Endothelial cell of umbilical vein (primary cell): ENCODE measurements around the gene CDH15.

ENCODE experiments used
- EZH2 ChIP-seq: IDR thresholded peaks from 2 replicates; pipeline ENCODE4 v1.6.1; 2012; ENCODE audit warnings: borderline replicate concordance, low read depth, mild to moderate bottlenecking, moderate library complexity, low read length, inconsistent platforms; ENCODE audit not compliant: severe bottlenecking
- POLR2A ChIP-seq: IDR thresholded peaks from 2 replicates; pipeline ENCODE4 v1.6.1; 2012; ENCODE audit warnings: low read depth, mild to moderate bottlenecking, control low read depth, low read length
- POLR2AphosphoS5 ChIP-seq: IDR thresholded peaks from 2 replicates; pipeline ENCODE4 v1.6.1; 2012; ENCODE audit warnings: low read depth, mild to moderate bottlenecking, control low read depth, low read length, moderate library complexity; ENCODE audit not compliant: insufficient read depth
- TF ChIP-seq, protein P1 (sequence below), 2 donors: IDR thresholded peaks; 1 replicate in 1 of 2; 2 replicates in 1 of 2; pipeline ENCODE4 v1.5.1; 2011; ENCODE audit warnings: low read length in 2 of 2, mild to moderate bottlenecking in 2 of 2, moderate library complexity in 2 of 2, control low read depth in 1 of 2, inconsistent platforms in 1 of 2, low read depth in 1 of 2; ENCODE audit not compliant: insufficient read depth in 1 of 2; ENCODE audit errors: extremely low read depth in 1 of 2

- TF ChIP-seq EZH2 (no peak), POLR2A (no peak), POLR2AphosphoS5 (no peak)
- TF ChIP-seq, protein P1, sequence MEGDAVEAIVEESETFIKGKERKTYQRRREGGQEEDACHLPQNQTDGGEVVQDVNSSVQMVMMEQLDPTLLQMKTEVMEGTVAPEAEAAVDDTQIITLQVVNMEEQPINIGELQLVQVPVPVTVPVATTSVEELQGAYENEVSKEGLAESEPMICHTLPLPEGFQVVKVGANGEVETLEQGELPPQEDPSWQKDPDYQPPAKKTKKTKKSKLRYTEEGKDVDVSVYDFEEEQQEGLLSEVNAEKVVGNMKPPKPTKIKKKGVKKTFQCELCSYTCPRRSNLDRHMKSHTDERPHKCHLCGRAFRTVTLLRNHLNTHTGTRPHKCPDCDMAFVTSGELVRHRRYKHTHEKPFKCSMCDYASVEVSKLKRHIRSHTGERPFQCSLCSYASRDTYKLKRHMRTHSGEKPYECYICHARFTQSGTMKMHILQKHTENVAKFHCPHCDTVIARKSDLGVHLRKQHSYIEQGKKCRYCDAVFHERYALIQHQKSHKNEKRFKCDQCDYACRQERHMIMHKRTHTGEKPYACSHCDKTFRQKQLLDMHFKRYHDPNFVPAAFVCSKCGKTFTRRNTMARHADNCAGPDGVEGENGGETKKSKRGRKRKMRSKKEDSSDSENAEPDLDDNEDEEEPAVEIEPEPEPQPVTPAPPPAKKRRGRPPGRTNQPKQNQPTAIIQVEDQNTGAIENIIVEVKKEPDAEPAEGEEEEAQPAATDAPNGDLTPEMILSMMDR (IDR thresholded peaks at IDR 0.05; ENCODE audit: extremely low read depth in 1 of 2, insufficient read depth in 1 of 2, low read depth in 1 of 2, low read length in 2 of 2): no peak
Observed at GRCh38 chr16:89150981-89151380, 20.6 kb upstream of the CDH15 start.
